ENCODE results near the gene SLC18A3. TPM values are rescaled to one million over a fixed set of nuclear protein-coding genes. Genes with fewer than 3 reads are reported as not detected.
A peak's percentile ranks its signal among the peaks of the same experiment; 100 is the strongest.

Gene SLC18A3
- total RNA-seq, 2 experiments from 2014 or later, result not detected

GRCh38 chr10:49577182-49577925 is 32.8 kb upstream of the SLC18A3 start:
- Mint-ChIP-seq H3K4me1 (ENCODE audit: low read depth) (no peaks in the 10 kb centered on the region), H3K27ac (no peak overlapping the region), H3K36me3 (ENCODE audit: low read depth) (no peaks in the 10 kb centered on the region), H3K27me3 (peaks cover 20% of the 10 kb centered on the region), H3K4me3 (no peak overlapping the region), H3K9me3 (no peaks in the 10 kb centered on the region)
- ATAC-seq (no peak), DNase-seq (no peak)
- ChIA-PET POLR2A (no interaction called here), CTCF (interaction anchor here (1.7 kb wide), 1 partner anchor 16 kb away, joined by 5 read pairs; no protein-coding TSS in a partner anchor)
- intact Hi-C loops (cut with micrococcal nuclease), result no loop called here
- no peak for TF ChIP-seq CTCF (IDR thresholded peaks at IDR 0.05)

GRCh38 chr10:49578392-49578791 is 31.7 kb upstream of the SLC18A3 start:
- intact Hi-C loops (cut with micrococcal nuclease), result no loop called here
- CTCF ChIA-PET, result interaction anchor here (1.7 to 2.1 kb wide), 2 partner anchors 15 to 16 kb away, joined by 5 read pairs; no protein-coding TSS in a partner anchor

DNA sequence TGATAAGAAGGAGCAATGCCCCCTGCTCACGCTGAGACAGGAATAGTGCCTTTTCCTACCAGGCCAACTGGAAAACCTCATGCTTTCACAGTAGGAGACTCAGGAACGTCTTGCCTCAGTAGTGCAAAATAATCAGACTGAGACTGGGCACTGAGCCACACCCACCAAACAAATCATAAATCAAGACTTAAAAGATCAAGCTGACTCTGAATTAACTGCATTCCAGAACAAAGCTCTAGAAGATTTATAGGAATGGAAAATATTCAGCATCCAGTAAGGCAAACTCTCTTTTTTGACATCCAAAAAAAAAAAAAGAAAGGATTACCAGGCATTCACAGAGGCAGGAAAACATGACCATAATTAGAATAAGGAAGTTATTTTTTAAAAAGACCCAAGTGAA is 30.5 kb upstream of the SLC18A3 start:
- Mint-ChIP-seq H3K4me1 (ENCODE audit: low read depth) (no peaks in the 10 kb centered on the region), H3K27ac (no peak overlapping the region), H3K36me3 (ENCODE audit: low read depth) (no peaks in the 10 kb centered on the region), H3K4me3 (no peak overlapping the region), H3K9me3 (no peaks in the 10 kb centered on the region), H3K27me3 (peaks cover 23% of the 10 kb centered on the region)
- intact Hi-C loops (cut with micrococcal nuclease), result no loop called here
- CTCF ChIA-PET, result interaction anchor here (2.1 kb wide), 1 partner anchor 15 kb away, joined by 5 read pairs; no protein-coding TSS in a partner anchor
- TF ChIP-seq CTCF (IDR thresholded peaks at IDR 0.05), result no peak
- DNase-seq, result no peak
- POLR2A ChIA-PET, result no interaction called here
- ATAC-seq, result no peak

More at GRCh38 chr10:49578392-49578791, 31.7 kb upstream of the SLC18A3 start:
- ATAC-seq, result no peak
- Mint-ChIP-seq H3K9me3 (no peaks in the 10 kb centered on the region), H3K36me3 (ENCODE audit: low read depth) (no peaks in the 10 kb centered on the region), H3K4me1 (ENCODE audit: low read depth) (no peaks in the 10 kb centered on the region), H3K27me3 (peaks cover 20% of the 10 kb centered on the region), H3K4me3 (no peak overlapping the region), H3K27ac (no peak overlapping the region)
- TF ChIP-seq CTCF (IDR thresholded peaks at IDR 0.05), result no peak
- DNase-seq, result peak; percentile 13
- POLR2A ChIA-PET, result no interaction called here

GRCh38 chr10:49585387-49585786 is 24.7 kb upstream of the SLC18A3 start:
- ChIA-PET POLR2A (no interaction called here), CTCF (no interaction called here)
- H3K9me3 Mint-ChIP-seq, result peaks cover 2% of the 10 kb centered on the region
- H3K27ac Mint-ChIP-seq, result no peak overlapping the region
- no peak for TF ChIP-seq CTCF (IDR thresholded peaks at IDR 0.05)
- no peaks in the 10 kb centered on the region for H3K36me3 Mint-ChIP-seq (ENCODE audit: low read depth)
- intact Hi-C loops (cut with micrococcal nuclease), result no loop called here
- no peak overlapping the region for H3K4me3 Mint-ChIP-seq
- DNase-seq (no peak), ATAC-seq (no peak)
- peaks cover 23% of the 10 kb centered on the region for H3K27me3 Mint-ChIP-seq
- no peaks in the 10 kb centered on the region for H3K4me1 Mint-ChIP-seq (ENCODE audit: low read depth)

GRCh38 chr10:49587981-49588380 is 22.1 kb upstream of the SLC18A3 start:
- Mint-ChIP-seq H3K36me3 (ENCODE audit: low read depth) (no peaks in the 10 kb centered on the region), H3K4me3 (no peak overlapping the region), H3K27me3 (peaks cover 28% of the 10 kb centered on the region), H3K27ac (no peak overlapping the region), H3K9me3 (peaks cover 2% of the 10 kb centered on the region), H3K4me1 (ENCODE audit: low read depth) (no peaks in the 10 kb centered on the region)
- CTCF ChIA-PET, result no interaction called here
- DNase-seq, result no peak
- POLR2A ChIA-PET, result no interaction called here
- ATAC-seq, result no peak
- intact Hi-C loops (cut with micrococcal nuclease), result no loop called here
- TF ChIP-seq CTCF (IDR thresholded peaks at IDR 0.05), result no peak
